HG02938 (cell line): ENCODE results near the gene HADHA.
A peak's percentile ranks its signal among the peaks of the same experiment; 100 is the strongest.

Experiments used
- ATAC-seq: cut with Tn5 transposase; IDR thresholded peaks from one replicate; pipeline ENCODE4 v1.9.1; 2021; ENCODE audit warnings: mild to moderate bottlenecking, moderate library complexity; ENCODE audit not compliant: unreplicated experiment

HADHA gene

DNA sequence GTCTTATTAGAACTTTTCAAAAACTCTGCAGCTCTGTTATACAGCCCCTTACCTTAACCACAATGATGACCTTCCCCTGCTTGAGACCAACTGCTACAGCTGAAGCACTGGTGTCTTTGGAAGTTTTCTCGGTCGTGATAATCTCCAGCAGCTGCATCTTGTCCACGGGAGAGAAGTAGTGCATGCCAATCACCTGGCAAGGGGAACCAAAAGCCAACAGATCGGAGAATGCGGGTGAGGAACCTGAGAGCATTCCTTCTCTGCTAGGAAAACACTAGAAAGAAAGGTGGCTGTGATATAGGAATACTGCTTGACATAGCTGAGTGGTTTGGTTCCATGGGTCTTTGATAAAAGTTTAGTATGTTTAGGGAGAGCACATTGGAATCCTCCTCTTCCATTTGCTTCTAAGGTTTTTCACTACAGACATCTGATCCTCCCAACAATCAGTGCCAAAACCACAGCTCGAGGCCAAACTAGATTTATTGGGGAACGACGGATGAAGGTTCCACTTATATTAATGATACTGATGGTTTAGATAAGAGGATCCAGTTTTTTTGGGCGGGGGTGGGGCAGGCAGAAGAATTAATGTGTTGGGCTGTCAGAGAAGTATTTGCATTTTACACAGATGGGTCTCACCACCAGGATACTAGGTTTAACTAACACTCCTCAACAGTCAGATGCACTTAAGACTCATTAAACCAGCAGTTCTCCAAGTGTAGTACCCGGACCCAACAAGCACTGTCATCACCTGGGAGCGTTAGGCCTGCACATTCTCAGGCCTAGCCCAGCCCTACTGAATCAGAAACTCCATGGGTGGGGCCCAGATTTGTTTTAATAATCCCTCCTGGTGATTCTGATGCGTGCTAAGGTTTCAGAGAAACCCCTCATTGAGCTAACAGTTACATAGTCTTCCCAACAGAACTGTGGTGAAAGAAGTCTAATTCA is 49.1 kb downstream of the HADHA start:
- ATAC-seq, result no peak

DNA sequence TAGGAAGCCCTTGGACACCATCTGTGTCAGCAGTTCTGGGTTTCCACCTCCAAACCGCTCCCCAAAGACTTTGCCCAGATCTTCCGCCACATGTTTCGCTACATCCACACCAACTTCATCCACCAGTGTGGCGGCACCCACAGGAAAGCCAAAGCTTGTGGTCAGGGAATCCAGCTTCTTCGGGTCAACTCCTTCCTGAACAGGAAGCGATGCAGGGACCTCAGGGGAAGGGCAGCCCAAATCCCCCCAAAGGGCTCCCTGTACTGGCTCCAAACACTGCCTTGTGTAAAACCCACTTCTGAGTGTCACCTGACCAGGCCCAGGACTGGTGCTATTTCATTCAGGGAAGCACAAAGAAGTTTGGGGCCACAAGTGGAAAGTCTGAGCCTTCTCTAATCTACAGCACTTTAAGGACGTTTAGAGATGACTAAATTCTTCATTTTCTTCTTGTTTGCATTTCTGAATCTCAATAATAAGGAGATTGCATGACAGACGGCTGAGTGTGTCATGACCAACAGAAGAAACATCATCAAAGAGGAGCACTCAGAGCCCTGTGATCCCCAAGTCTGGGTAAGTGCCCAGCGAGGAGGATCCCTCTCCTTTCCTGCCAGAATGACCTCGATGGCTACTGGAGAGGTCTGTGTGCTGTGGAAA is 50.7 kb downstream of the HADHA start:
- no peak for ATAC-seq

DNA sequence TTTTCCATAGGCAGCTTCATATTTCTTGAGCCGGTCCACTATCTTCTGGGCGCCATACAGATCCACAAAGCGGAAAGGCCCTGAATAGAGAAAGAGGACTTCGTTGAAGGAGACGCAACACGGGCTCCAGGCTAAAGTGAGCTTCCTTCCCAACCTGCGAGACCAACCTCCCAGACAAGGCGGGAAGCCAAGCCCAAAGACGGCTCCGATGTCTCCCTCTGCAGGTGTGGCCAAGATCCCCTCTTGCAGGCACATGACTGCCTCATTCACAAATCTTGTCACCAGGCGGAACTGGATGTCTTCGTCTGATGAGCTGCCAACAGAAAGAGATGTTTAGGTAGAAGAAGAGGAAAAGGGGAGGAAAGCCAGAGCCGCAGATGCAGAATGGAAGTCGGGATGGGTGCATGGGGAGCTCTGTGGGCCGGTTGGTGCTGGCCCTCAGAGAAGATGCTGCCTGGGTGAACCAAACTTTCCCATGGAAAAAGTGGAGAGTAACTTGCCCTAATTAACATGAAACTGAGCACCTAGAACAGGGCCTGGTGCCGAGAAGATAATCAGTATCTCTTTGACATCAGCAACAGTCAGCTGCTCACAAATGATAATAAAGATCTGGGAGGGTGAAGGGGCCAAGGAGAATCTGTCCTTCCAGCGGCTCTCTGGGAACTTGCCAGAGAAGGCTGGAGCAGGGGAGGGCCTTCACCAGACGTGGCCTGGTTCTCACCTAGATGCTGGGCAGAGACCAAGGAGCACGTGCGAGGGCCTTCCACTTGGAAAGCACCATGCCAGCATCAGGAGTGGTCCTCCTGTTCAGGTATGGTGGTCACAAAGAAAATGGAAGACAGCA is 52.9 kb downstream of the HADHA start:
- ATAC-seq, result no peak

DNA sequence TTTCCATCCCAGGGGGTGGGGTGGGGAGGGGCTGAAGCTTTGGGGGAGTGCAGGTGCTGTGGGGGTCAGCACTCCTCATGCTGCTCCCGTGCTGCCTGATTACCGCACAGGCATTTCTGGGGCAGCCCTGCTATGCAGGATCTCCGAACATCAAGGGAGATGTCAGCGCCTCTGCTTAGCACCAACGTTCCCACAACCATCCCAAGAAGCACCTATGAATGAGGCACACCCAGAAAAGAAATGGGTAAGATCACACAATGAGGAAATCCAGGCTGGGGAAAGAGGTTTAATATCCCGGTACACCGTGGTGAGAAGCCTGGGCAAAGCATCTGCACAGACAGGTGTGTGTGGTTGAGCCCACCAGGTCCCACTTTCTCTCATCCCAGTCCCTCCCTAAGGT is 54.1 kb downstream of the HADHA start:
- ATAC-seq, result no peak

DNA sequence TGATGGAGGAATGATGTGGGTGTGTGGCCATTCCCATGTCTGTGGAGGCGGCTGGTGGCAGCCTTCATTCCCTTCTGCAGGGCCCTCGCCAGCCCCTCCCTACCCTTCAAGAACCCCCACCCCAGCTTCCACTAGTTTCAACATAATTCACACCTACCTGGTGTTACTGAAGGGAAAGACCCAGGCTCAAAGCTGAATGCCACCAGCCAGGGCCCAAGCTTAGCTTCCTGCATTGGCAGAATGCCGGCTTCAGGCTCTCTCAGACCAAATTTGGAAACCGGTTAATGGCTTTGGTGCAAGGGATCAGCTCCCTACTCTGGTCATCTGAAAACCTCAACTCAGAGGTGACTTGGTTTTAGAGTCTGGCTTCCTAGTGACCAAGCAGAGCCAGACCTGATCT is 54.7 kb downstream of the HADHA start:
- no peak for ATAC-seq

DNA sequence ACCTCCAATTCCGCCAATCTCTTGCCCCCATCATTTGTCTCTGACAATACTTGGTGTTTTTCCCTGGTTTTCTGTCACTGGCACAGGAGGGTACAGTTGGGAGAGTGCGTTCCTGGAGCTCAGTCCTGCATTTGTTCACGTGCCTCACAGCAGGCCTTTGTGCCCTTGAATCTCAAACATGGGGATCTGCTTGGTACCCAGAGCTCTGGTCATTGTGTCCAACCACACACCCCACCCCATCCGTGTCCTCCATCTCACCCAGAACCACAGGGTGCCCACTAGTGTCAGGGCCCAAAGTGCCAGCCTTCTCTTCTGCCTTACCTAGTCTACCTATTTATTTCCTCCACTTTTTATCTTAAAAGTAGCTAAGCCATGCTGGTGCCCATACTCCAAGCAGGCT is 55.3 kb downstream of the HADHA start:
- ATAC-seq, result no peak

DNA sequence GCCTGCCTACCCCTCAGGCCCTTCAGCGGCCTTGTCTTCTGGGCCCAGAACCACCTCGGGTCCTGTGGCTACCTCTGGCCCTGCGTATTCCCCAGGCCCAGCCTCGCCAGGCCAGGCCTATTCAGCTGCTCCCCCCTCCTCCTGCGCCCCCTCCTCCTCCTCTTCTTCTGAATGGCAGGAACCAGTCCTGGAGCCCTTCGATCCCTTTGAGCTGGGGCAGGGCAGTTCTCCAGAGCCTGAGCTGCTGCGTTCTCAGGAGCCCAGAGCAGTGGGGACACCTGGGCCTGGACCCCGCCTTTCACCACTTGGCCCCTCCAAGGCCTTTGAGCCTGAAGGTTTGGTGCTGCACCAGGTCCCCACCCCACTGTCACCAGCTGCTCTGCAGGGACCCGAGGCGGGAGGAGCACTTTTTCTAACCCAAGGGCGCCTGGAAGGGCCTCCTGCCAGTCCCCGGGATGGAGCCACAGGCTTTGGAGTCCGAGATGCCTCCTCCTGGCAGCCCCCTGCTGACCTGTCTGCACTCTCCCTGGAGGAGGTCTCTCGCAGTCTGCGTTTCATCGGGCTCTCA is 56.8 kb downstream of the HADHA start:
- ATAC-seq, result no peak

DNA sequence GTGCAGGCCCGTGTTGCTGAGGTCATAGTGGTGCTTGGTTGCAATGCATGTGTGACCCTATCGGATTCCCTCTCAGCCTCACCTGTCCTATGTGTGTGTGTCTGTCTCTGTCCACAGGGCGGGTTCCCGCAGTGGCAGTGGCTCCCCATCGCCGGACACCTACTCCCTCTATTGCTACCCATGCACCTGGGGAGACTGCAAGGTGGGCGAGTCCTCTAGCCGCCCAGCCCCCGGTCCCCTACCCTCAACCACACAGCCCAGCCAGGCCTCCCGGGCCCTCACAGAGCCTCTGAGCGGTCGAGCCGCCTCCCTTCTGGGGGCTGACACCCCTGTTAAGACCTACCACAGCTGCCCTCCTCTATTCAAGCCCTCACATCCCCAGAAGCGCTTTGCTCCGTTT is 57.3 kb downstream of the HADHA start:
- ATAC-seq, result no peak

DNA sequence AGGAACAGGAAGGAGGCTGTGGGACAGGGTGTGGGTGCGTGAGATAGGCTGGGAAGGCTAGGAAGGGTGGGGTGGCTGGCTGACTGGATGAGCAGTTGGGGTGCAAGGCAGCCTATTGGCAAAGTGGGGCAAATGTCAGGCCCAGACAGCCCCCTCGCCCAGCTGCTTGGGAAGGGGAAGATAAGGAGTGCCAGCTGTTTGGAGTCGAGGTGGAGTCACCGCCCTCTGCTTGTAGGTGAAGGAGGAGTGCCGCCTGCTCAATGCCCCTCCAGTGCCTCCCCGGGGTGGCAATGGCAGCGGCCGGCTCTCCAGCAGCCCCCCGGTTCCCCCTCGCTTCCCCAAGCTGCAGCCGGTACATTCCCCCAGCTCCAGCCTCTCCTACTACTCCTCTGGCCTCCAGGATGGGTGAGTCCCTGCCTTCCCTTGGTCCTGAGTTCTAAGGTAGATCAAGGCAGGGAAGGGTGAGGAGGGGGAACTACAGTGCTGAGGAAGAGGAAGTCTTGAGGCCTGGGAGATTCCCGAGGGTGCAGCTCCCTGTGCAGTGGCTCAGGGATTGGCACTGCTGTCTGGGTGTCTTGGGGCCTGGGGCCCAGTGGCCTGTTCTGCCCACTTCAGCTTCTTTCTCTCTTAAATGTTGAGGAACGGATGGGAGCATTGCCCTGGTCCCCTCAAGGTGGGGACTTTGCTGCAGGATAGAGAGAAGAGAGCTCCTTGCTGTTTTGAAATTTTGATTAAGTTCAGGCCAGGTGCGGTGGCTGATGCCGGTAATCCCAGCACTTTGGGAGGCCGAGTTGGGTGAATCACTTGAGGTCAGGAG is 58.3 kb downstream of the HADHA start:
- no peak for ATAC-seq

DNA sequence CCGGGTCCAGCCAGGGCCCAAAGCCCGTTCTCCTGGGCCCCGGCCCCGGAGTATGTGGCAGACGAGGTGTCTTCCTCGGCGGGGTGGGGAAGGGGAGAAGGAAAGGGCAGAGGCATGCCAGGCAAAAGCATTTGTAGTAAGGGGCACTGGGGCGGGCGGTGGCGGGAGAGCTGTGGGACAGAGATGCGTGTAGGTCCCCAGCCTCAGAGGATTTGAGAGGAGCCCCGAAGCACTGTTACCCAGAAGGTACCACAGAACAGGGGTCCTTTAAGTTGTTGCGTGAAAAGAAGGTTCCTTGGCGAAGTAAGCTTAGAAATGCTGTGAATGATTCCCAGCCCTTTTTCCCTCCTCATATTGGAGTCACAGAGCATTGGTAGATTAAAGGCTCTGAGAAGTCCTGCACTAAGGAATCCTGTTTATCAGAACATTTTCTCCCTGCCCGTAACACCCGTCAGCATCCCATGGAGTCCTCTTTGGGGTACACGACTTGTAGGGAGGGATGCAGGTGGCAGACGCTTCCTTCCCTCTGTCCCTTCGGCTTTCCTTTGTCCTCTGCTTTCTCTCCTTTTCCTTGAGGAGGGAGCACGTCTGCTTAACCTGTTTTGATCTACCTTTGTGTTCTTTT is 59.0 kb downstream of the HADHA start:
- ATAC-seq, result no peak

DNA sequence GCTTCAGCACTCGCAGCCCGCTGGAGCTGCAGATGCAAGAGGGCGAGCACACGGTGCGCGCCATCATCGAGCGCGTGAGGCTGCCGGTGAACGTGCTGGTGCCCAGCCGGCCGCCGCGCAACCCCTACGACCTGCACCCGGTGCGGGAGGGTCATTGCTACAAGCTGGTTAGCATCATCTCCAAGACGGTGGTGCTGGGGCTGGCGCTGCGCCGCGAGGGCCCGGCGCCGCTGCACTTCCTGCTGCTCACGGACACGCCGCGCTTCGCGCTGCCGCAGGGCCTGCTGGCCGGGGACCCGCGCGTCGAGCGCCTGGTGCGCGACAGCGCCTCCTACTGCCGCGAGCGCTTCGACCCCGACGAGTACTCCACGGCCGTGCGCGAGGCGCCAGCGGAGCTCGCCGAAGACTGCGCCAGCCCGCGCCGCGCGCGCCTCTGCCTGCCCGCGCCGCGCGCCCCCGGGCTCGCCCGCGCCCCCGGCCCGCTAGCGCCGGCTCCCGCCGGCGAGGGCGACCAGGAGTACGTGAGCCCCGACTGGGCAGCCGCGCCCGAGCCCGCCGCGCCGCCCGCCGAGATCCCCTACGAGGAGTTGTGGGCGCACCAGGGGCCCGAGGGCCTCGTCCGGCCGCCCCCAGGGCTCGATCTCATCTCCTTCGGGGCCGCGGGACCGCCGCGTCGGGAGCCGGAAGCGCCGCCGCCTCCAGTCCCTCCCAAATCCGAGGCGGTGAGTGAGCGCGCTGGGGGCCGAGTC is 59.7 kb downstream of the HADHA start:
- peak; percentile 79 for ATAC-seq

DNA sequence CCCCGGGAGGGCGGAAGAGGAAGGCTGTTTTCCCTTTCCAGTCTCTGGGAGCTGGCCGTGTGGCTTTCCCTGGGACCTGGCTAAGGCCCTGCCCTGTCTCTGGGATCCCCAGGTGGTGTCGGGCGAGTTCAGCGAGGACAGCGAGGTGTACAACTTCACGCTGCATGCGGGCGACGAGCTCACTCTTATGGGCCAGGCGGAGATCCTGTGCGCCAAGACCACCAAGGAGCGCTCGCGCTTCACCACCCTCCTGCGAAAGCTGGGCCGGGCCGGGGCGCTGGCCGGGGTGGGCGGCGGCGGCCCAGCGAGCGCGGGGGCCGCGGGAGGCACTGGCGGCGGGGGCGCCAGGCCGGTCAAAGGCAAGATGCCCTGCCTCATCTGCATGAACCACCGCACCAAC is 60.3 kb downstream of the HADHA start:
- no peak for ATAC-seq

DNA sequence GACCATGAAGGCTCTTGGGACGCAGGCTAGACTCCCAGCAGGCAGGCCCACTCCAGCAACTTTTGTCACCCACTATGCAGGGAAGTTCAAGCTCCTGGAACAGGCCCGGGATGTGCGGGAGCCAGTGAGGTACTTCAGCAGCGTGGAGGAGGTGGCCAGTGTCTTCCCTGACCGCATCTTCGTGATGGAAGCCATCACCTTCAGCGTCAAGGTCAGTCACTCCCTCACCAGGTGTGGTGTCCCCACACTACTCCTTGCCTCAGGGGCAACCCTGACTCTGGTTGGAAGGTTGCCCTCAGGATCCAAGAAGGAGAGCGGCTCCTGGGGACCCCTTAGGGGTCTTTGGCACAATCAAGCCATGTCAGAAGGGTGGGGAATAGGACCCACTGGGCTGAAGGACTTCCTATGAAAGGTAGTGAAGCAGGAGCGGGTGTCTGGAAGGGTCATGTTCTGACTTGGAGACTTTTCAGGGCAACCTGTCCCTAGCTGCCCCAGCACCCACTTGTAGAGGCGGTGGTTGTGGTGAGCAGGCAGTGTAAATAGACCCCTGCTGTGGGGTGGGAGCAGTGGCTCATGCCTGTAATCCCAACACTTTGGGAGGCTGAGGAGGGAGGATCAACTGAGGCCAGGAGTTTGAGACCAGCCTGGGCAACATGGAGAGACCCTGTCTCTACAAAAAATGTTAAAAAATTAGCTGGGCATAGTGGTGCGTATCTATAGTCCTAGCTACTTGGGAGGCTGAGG is 61.4 kb downstream of the HADHA start:
- ATAC-seq, result no peak

DNA sequence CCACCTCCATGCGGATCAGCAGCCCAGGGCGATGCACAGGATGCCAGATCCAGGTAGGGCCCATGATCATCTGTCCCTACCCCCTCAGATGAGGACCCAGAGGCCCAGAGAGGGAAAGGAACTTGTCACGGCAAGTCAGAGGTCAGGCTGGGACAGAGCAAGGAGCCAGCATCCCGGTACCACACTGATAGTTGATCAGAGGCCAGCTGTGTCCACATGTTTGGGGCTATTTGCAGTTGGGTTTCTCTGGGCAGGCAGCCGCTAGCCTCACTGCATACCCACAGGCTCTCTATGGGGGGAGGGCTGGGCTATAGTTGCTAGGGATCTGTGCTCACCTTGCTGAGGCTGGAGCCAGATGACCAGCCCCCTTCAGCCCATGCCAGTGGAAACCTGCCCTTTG is 62.0 kb downstream of the HADHA start:
- no peak for ATAC-seq

DNA sequence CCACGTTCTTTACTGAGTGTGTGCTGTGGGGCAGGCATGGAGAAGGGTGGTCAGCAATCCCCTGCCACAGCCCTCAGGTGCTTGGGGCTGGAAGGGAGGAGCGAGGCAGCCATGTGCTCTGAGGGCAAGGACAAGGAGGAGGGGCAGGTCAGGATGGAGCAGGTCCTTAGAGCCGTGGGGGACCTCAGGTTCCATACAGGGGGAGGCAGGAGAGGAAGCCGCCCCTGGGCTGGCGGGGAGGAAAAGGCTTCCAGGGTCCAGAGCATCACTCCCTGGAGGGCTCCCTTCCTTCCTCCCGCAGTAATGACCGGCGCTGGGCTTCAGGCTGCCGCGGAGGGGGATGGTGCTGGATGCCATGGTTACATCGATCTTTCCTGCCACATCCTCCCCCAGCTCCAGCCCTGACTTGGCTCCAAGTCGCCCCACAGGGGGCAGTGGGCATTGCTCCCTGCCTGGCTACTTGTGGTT is 65.0 kb downstream of the HADHA start:
- ATAC-seq, result no peak

DNA sequence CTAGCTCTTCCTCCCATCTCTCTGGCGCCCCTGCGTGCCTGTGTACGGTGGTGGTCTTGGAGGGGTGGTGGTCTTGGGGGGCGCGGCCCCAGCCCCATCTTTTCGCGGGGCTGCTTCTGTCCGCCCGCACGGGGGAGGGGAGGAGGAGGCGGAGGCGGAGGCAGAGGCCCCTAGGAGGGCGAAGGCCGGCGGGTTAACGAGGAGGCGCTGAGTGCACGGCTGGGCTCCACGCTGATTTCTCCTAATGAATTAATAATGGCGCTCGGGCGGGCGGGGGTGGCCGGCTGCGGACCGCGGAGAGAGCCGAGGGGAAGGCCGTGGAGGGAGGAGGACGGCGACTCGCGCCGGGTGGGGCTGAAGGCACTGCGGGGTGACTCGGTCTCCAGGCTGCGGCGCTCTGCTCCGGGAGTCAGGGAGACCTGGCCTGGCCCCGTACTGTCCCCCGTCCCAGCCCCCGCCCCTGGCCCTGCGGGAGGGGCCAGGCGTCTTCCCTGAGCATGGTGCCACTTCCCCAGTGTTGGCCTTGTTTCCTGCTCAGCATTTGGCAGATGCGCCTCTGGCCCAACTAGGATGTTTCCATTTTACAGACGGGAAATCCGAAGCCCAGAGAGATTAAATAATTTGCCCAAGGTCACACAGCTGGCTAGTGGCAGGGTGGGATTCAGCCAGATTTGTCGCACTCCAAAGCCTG is 65.5 kb downstream of the HADHA start:
- ATAC-seq, result no peak

DNA sequence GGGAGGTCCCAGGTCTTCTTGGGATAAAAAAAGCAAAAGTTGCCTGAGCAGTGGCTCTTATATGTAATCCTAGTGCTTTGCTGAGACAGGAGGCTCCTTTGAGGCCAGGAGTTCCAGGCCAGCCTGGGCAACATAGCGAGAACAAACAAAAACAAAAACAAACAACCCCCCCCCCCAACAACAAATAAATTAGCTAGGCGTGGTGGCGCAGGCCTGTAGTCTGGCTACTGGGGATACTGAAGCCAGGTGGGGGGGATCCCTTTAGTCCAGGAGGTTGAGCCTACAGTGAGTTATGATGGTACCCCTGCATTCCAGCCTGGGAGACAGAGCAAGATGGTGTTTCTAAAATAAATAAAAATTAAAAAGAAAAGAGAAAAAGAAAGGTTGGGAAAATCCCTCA is 66.2 kb downstream of the HADHA start:
- ATAC-seq, result no peak

DNA sequence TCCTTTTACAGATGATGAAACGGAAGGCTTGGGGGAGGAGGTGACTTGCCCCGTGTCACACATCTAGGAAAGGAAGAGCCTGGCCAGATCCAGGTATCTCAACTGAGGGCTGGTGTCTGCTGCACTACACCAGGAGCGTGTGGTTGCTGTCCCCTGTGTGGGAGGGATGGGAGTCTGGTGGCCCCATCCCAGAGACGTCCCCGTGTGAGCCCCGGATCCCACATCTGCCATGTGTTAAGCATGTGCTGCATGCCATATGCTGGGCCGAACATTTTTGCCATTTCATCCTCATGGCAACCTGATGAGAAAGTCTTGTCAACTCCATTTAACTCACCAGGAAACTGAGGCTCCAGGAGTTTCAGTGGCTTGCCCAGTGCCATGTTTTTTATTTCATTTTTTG is 67.3 kb downstream of the HADHA start:
- ATAC-seq, result no peak
